Measurements from ENCODE around the gene CYTH2. TPM values are rescaled to one million over a fixed set of nuclear protein-coding genes. Genes with fewer than 3 reads are reported as not detected.
"Not testable (repeated sequence)": the region's sequence is repeated elsewhere in the genome, so short reads cannot be mapped to it uniquely, and the experiment has no call there.

The CYTH2 gene
- total RNA-seq, 2 experiments from 2014 or later: 22.5 to 24.2 TPM

GRCh38 chr19:48516536-48516935 lies 47.4 kb downstream of the CYTH2 start:
- no peaks in the 10 kb centered on the region for H3K9me3 Mint-ChIP-seq (ENCODE audit: low read depth)
- POLR2A ChIA-PET: interaction anchor here (0.6 kb wide), 1 partner anchor 1119 kb away, joined by 3 read pairs; no protein-coding TSS in a partner anchor
- peaks cover 2% of the 10 kb centered on the region for H3K4me1 Mint-ChIP-seq
- DNase-seq (no peak), ATAC-seq (no peak)
- CTCF ChIA-PET: interaction anchor here (0.9 to 1.2 kb wide), 4 partner anchors 10 to 154 kb away, joined by 3 to 6 read pairs (median 4); no protein-coding TSS in a partner anchor
- no peak overlapping the region for H3K27ac Mint-ChIP-seq
- no peaks in the 10 kb centered on the region for H3K27me3 Mint-ChIP-seq
- no peaks in the 10 kb centered on the region for H3K36me3 Mint-ChIP-seq (ENCODE audit: low read depth)
- no peak overlapping the region for H3K4me3 Mint-ChIP-seq
- intact Hi-C loops (cut with DNase I, micrococcal nuclease): loop anchor here in 1 of 2 experiments (10.0 kb wide), 1 partner anchor 318 kb away; the partner anchor contains the start of gene HSD17B14

- peaks cover 2% of the 10 kb centered on the region for H3K4me1 Mint-ChIP-seq
- no peaks in the 10 kb centered on the region for H3K36me3 Mint-ChIP-seq (ENCODE audit: low read depth)
- H3K4me3 Mint-ChIP-seq: no peak overlapping the region
- no peak for ATAC-seq
- ChIA-PET POLR2A (no interaction called here), CTCF (no interaction called here)
- no peaks in the 10 kb centered on the region for H3K27me3 Mint-ChIP-seq
- H3K9me3 Mint-ChIP-seq (ENCODE audit: low read depth): no peaks in the 10 kb centered on the region
- DNase-seq: no peak
- no peak overlapping the region for H3K27ac Mint-ChIP-seq
- intact Hi-C loops (cut with DNase I, micrococcal nuclease): loop anchor here in 1 of 2 experiments (10.0 kb wide), 1 partner anchor 317 kb away; the partner anchor contains the start of gene HSD17B14
Observed at GRCh38 chr19:48518207-48518606, 49.0 kb downstream of the CYTH2 start.

- CTCF ChIA-PET; DNase-seq; H3K4me3 Mint-ChIP-seq; H3K36me3 Mint-ChIP-seq (ENCODE audit: low read depth); POLR2A ChIA-PET; H3K9me3 Mint-ChIP-seq (ENCODE audit: low read depth); H3K27me3 Mint-ChIP-seq; H3K4me1 Mint-ChIP-seq; H3K27ac Mint-ChIP-seq; ATAC-seq: not testable (repeated sequence)
- intact Hi-C loops (cut with DNase I, micrococcal nuclease): loop anchor here in 1 of 2 experiments (10.0 kb wide), 1 partner anchor 315 kb away; the partner anchor contains the start of gene HSD17B14
Observed at GRCh38 chr19:48519426-48519825, 50.3 kb downstream of the CYTH2 start.

GRCh38 chr19:48520134-48520533 lies 51.0 kb downstream of the CYTH2 start:
- Mint-ChIP-seq H3K27me3 (peaks cover 7% of the 10 kb centered on the region), H3K4me1 (no peaks in the 10 kb centered on the region), H3K27ac (no peak overlapping the region), H3K9me3 (ENCODE audit: low read depth) (peaks cover 9% of the 10 kb centered on the region), H3K4me3 (no peak overlapping the region), H3K36me3 (ENCODE audit: low read depth) (no peaks in the 10 kb centered on the region)
- ATAC-seq: no peak
- no peak for DNase-seq
- intact Hi-C loops (cut with DNase I, micrococcal nuclease): no loop called here
- ChIA-PET POLR2A (no interaction called here), CTCF (interaction anchor here (0.6 kb wide), 2 partner anchors 60 to 109 kb away, joined by 3 read pairs; no protein-coding TSS in a partner anchor)

GRCh38 chr19:48524221-48524620 lies 55.1 kb downstream of the CYTH2 start:
- H3K4me1 Mint-ChIP-seq: no peaks in the 10 kb centered on the region
- peaks cover 28% of the 10 kb centered on the region for H3K9me3 Mint-ChIP-seq (ENCODE audit: low read depth)
- peaks cover 6% of the 10 kb centered on the region for H3K36me3 Mint-ChIP-seq (ENCODE audit: low read depth)
- H3K27ac Mint-ChIP-seq: no peak overlapping the region
- H3K4me3 Mint-ChIP-seq: no peak overlapping the region
- ChIA-PET POLR2A (no interaction called here), CTCF (interaction anchor here (1.3 kb wide), 1 partner anchor 60 kb away, joined by 7 read pairs; no protein-coding TSS in a partner anchor)
- intact Hi-C loops (cut with DNase I, micrococcal nuclease): no loop called here
- peaks cover 7% of the 10 kb centered on the region for H3K27me3 Mint-ChIP-seq
- no peak for DNase-seq
- no peak for ATAC-seq

- Mint-ChIP-seq H3K27ac (no peak overlapping the region), H3K9me3 (ENCODE audit: low read depth) (peaks cover 30% of the 10 kb centered on the region), H3K27me3 (peaks cover 7% of the 10 kb centered on the region), H3K4me1 (no peaks in the 10 kb centered on the region), H3K36me3 (ENCODE audit: low read depth) (peaks cover 6% of the 10 kb centered on the region), H3K4me3 (no peak overlapping the region)
- no peak for DNase-seq
- intact Hi-C loops (cut with DNase I, micrococcal nuclease): no loop called here
- no peak for ATAC-seq
- CTCF ChIA-PET: no interaction called here
- POLR2A ChIA-PET: no interaction called here
Observed at GRCh38 chr19:48524732-48525131, 55.6 kb downstream of the CYTH2 start.

- ChIA-PET POLR2A (no interaction called here), CTCF (interaction anchor here (1.0 kb wide), 1 partner anchor 24 kb away, joined by 5 read pairs; no protein-coding TSS in a partner anchor)
- Mint-ChIP-seq H3K9me3 (ENCODE audit: low read depth) (peaks cover 27% of the 10 kb centered on the region), H3K36me3 (ENCODE audit: low read depth) (peaks cover 6% of the 10 kb centered on the region), H3K27ac (no peak overlapping the region), H3K4me1 (no peaks in the 10 kb centered on the region), H3K4me3 (no peak overlapping the region), H3K27me3 (peaks cover 9% of the 10 kb centered on the region)
- intact Hi-C loops (cut with DNase I, micrococcal nuclease): no loop called here
- ATAC-seq: no peak
- no peak for DNase-seq
Observed at GRCh38 chr19:48529156-48529555, 60.0 kb downstream of the CYTH2 start.

GRCh38 chr19:48530066-48530720 lies 61.0 kb downstream of the CYTH2 start:
- H3K27me3 Mint-ChIP-seq: peaks cover 4% of the 10 kb centered on the region
- intact Hi-C loops (cut with DNase I, micrococcal nuclease): no loop called here
- no peak for DNase-seq
- no peak for ATAC-seq
- H3K4me3 Mint-ChIP-seq: no peak overlapping the region
- H3K9me3 Mint-ChIP-seq (ENCODE audit: low read depth): peaks cover 21% of the 10 kb centered on the region
- no peaks in the 10 kb centered on the region for H3K4me1 Mint-ChIP-seq
- POLR2A ChIA-PET: no interaction called here
- peaks cover 6% of the 10 kb centered on the region for H3K36me3 Mint-ChIP-seq (ENCODE audit: low read depth)
- no peak overlapping the region for H3K27ac Mint-ChIP-seq
- CTCF ChIA-PET: interaction anchor here (0.7 to 1.0 kb wide), 2 partner anchors 23 to 667 kb away, joined by 3 to 5 read pairs; no protein-coding TSS in a partner anchor

- Mint-ChIP-seq H3K4me3 (no peak overlapping the region), H3K9me3 (ENCODE audit: low read depth) (peaks cover 21% of the 10 kb centered on the region), H3K4me1 (no peaks in the 10 kb centered on the region), H3K36me3 (ENCODE audit: low read depth) (peaks cover 6% of the 10 kb centered on the region), H3K27ac (no peak overlapping the region), H3K27me3 (peaks cover 4% of the 10 kb centered on the region)
- ChIA-PET POLR2A (no interaction called here), CTCF (interaction anchor here (0.6 to 0.7 kb wide), 2 partner anchors 30 to 668 kb away, joined by 3 read pairs; no protein-coding TSS in a partner anchor)
- intact Hi-C loops (cut with DNase I, micrococcal nuclease): no loop called here
- no peak for ATAC-seq
- no peak for DNase-seq
Observed at GRCh38 chr19:48530770-48531169, 61.6 kb downstream of the CYTH2 start.

Other genes starting within 250 kb of the CYTH2 start
- 100 to 1,000 TPM; 109 to 118 TPM for gene CARD8, start 213.5 kb upstream of the CYTH2 start, total RNA-seq
- gene ZNF114, start 199.3 kb upstream of the CYTH2 start, total RNA-seq: under 1 TPM in 1 of 2 experiments, not detected in 1; 0.12 TPM
- 100 to 1,000 TPM; 166 to 195 TPM for gene EMP3, start 143.8 kb upstream of the CYTH2 start, total RNA-seq
- gene TMEM143, start 105.4 kb upstream of the CYTH2 start, total RNA-seq: 10 to 100 TPM; 18.9 to 21.5 TPM
- under 1 TPM in 1 of 2 experiments, not detected in 1; 0.25 TPM for gene SYNGR4, start 105.0 kb upstream of the CYTH2 start, total RNA-seq
- 10 to 100 TPM; 69.5 to 78.8 TPM for gene KDELR1, start 77.8 kb upstream of the CYTH2 start, total RNA-seq
- under 1 TPM; 0.11 to 0.14 TPM for gene GRIN2D, start 75.7 kb upstream of the CYTH2 start, total RNA-seq
- 10 to 100 TPM; 43.4 to 51.3 TPM for gene GRWD1, start 23.4 kb upstream of the CYTH2 start, total RNA-seq
- 1 to 10 TPM in 1 of 2 experiments, under 1 TPM in 1; 0.86 to 1.1 TPM for gene KCNJ14, start 13.8 kb upstream of the CYTH2 start, total RNA-seq
- gene LMTK3, start 42.5 kb downstream of the CYTH2 start, total RNA-seq: 1 to 10 TPM; 3.9 to 4.5 TPM
- not detected for gene SULT2B1, start 82.8 kb downstream of the CYTH2 start, total RNA-seq
- not detected for gene SPACA4, start 137.4 kb downstream of the CYTH2 start, total RNA-seq
- 1 to 10 TPM; 1.5 to 4.1 TPM for gene FAM83E, start 145.7 kb downstream of the CYTH2 start, total RNA-seq
- gene RPL18, start 149.8 kb downstream of the CYTH2 start, total RNA-seq: 1,000 to 10,000 TPM; 2,026 to 2,191 TPM
- 10 to 100 TPM; 27.0 TPM for gene SPHK2, start 150.1 kb downstream of the CYTH2 start, total RNA-seq
- 10 to 100 TPM in 1 of 2 experiments, 1 to 10 TPM in 1; 8.3 to 12.4 TPM for gene DBP, start 168.0 kb downstream of the CYTH2 start, total RNA-seq
- gene CA11, start 176.8 kb downstream of the CYTH2 start, total RNA-seq: 10 to 100 TPM; 11.5 to 18.0 TPM
- gene NTN5, start 203.6 kb downstream of the CYTH2 start, total RNA-seq: under 1 TPM; 0.50 to 0.60 TPM
- not detected for gene FUT2, start 226.6 kb downstream of the CYTH2 start, total RNA-seq